Coronary artery (tissue), 2 donors: ENCODE measurements around the gene PSMA8.
"Not testable (repeated sequence)": the region's sequence is repeated elsewhere in the genome, so short reads cannot be mapped to it uniquely, and the experiment has no call there.

ENCODE experiments used
- DNase-seq: peaks from one replicate; pipeline ENCODE4 v3.0.0-alpha.2; 2017; ENCODE audit warnings: low spot score
- H3K27ac ChIP-seq, 2 donors: fragments of 200-600 bp; sonication (generic); one replicate each; pipeline ENCODE4 v1.5.1; 2016 to 2019
- H3K4me3 ChIP-seq: fragments of 200-600 bp; sonication (generic); 2 replicates; pipeline ENCODE4 v1.5.1; 2016; ENCODE audit warnings: mild to moderate bottlenecking, moderate library complexity
- CTCF ChIP-seq: fragments of 200-600 bp; sonication (generic); IDR thresholded peaks from one replicate; pipeline ENCODE4 v1.5.1; 2019; ENCODE audit warnings: antibody characterized with exemption

The PSMA8 gene

GRCh38 chr18:26230497-26230896 is 96.8 kb downstream of the PSMA8 start:
- Histone ChIP-seq H3K4me3 (no peak overlapping the region), H3K27ac (no peak overlapping the region)
- DNase-seq: no peak
- no peak for TF ChIP-seq CTCF

GRCh38 chr18:26233208-26233607 is 99.5 kb downstream of the PSMA8 start:
- Histone ChIP-seq H3K27ac (no peak overlapping the region), H3K4me3 (no peak overlapping the region)
- no peak for DNase-seq
- no peak for TF ChIP-seq CTCF

- not testable (repeated sequence) for H3K27ac ChIP-seq, H3K4me3 ChIP-seq, DNase-seq
These were observed 103.7 kb downstream of the PSMA8 start for GRCh38 chr18:26237363-26237762.

GRCh38 chr18:26238718-26239117 is 105.0 kb downstream of the PSMA8 start:
- H3K4me3 ChIP-seq, DNase-seq, H3K27ac ChIP-seq: not testable (repeated sequence)

- not testable (repeated sequence) for H3K27ac ChIP-seq, DNase-seq, H3K4me3 ChIP-seq
These were observed 108.7 kb downstream of the PSMA8 start for GRCh38 chr18:26242392-26242791.
